Breast epithelium (tissue), 3 donors: Measurements from ENCODE around the gene CPTP.

Experiments
- CTCF ChIP-seq, 3 donors: fragments of 450-650 bp; IDR thresholded peaks; one replicate each; pipeline ENCODE4 v1.5.1; 2016 to 2017; ENCODE audit warnings: antibody characterized with exemption in 3 of 3, mild to moderate bottlenecking in 3 of 3, moderate library complexity in 3 of 3
- POLR2A ChIP-seq: fragments of 450-650 bp; IDR thresholded peaks from one replicate; pipeline ENCODE4 v1.6.1; 2016; ENCODE audit warnings: antibody characterized with exemption, mild to moderate bottlenecking, moderate library complexity

- TF ChIP-seq CTCF (IDR thresholded peaks at IDR 0.05) (no peak), POLR2A (no peak)
Observed at GRCh38 chr1:1308756-1309250, 15.8 kb upstream of the CPTP start.
